Central memory CD8-positive, alpha-beta T cell (primary cell): ENCODE data around the gene PLEKHH2.
"Not testable (repeated sequence)": the region's sequence is repeated elsewhere in the genome, so short reads cannot be mapped to it uniquely, and the experiment has no call there.

ENCODE experiments used
- ATAC-seq: fragments of 150-1000 bp; cut with Tn5 transposase; replicated peaks from 2 replicates; pipeline ENCODE4 v1.10.0; 2022; ENCODE audit warnings: mild to moderate bottlenecking, moderate FRiP score, moderate number of reproducible peaks; ENCODE audit not compliant: poor library complexity, severe bottlenecking; ENCODE audit errors: extremely low read depth
- DNase-seq, 2 donors: peaks; one replicate each; pipeline ENCODE4 v3.0.0; 2021; ENCODE audit warnings: low spot score in 2 of 2
- H3K27ac Mint-ChIP-seq: one replicate; pipeline ENCODE4 v1.8.0; 2022; ENCODE audit warnings: low read depth, mild to moderate bottlenecking, moderate library complexity, mixed read lengths
- H3K27me3 Mint-ChIP-seq: one replicate; pipeline ENCODE4 v1.8.0; 2022; ENCODE audit warnings: mixed read lengths
- H3K36me3 Mint-ChIP-seq: one replicate; pipeline ENCODE4 v1.8.0; 2022; ENCODE audit warnings: mild to moderate bottlenecking, moderate library complexity, mixed read lengths; ENCODE audit not compliant: insufficient read depth
- H3K4me1 Mint-ChIP-seq: one replicate; pipeline ENCODE4 v1.8.0; 2022; ENCODE audit warnings: mixed read lengths
- H3K4me3 Mint-ChIP-seq: one replicate; pipeline ENCODE4 v1.8.0; 2022; ENCODE audit warnings: mild to moderate bottlenecking, moderate library complexity, mixed read lengths
- H3K9me3 Mint-ChIP-seq: one replicate; pipeline ENCODE4 v1.8.0; 2022; ENCODE audit warnings: mixed read lengths

Gene PLEKHH2

GRCh38 chr2:43611987-43612894, 24.8 kb upstream of the PLEKHH2 start:
- Mint-ChIP-seq H3K36me3 (no peaks in the 10 kb centered on the region), H3K4me3 (no peak overlapping the region), H3K9me3 (no peaks in the 10 kb centered on the region), H3K27ac (no peak overlapping the region), H3K27me3 (peaks cover 20% of the 10 kb centered on the region), H3K4me1 (peaks cover 5% of the 10 kb centered on the region)
- ATAC-seq (peak; percentile 75), DNase-seq (peak; percentile 45 to 62)

- H3K27me3 Mint-ChIP-seq = peaks cover 24% of the 10 kb centered on the region
- no peak overlapping the region for H3K4me3 Mint-ChIP-seq
- ATAC-seq (no peak), DNase-seq (no peak)
- H3K4me1 Mint-ChIP-seq = peaks cover 5% of the 10 kb centered on the region
- no peaks in the 10 kb centered on the region for H3K36me3 Mint-ChIP-seq
- no peak overlapping the region for H3K27ac Mint-ChIP-seq
- no peaks in the 10 kb centered on the region for H3K9me3 Mint-ChIP-seq
These were observed 24.1 kb upstream of the PLEKHH2 start for GRCh38 chr2:43612944-43613343.

- Mint-ChIP-seq H3K9me3 (no peaks in the 10 kb centered on the region), H3K4me1 (peaks cover 5% of the 10 kb centered on the region), H3K27ac (no peak overlapping the region), H3K36me3 (no peaks in the 10 kb centered on the region), H3K4me3 (no peak overlapping the region), H3K27me3 (peaks cover 34% of the 10 kb centered on the region)
- DNase-seq (no peak), ATAC-seq (no peak)
These were observed 19.9 kb upstream of the PLEKHH2 start for GRCh38 chr2:43616967-43617680.

- no peak for DNase-seq
- no peak for ATAC-seq
- peaks cover 53% of the 10 kb centered on the region for H3K27me3 Mint-ChIP-seq
These were observed 17.5 kb upstream of the PLEKHH2 start for GRCh38 chr2:43619511-43619910.

GRCh38 chr2:43622931-43623451, 14.1 kb upstream of the PLEKHH2 start:
- ATAC-seq (no peak), DNase-seq (no peak)
- H3K36me3 Mint-ChIP-seq = no peaks in the 10 kb centered on the region
- H3K9me3 Mint-ChIP-seq = no peaks in the 10 kb centered on the region
- no peak overlapping the region for H3K27ac Mint-ChIP-seq
- H3K4me3 Mint-ChIP-seq = no peak overlapping the region
- no peaks in the 10 kb centered on the region for H3K4me1 Mint-ChIP-seq
- peaks cover 33% of the 10 kb centered on the region for H3K27me3 Mint-ChIP-seq

More at GRCh38 chr2:43619511-43619910, 17.5 kb upstream of the PLEKHH2 start:
- no peak overlapping the region for H3K27ac Mint-ChIP-seq
- H3K9me3 Mint-ChIP-seq = no peaks in the 10 kb centered on the region
- no peak overlapping the region for H3K4me3 Mint-ChIP-seq
- no peaks in the 10 kb centered on the region for H3K36me3 Mint-ChIP-seq
- no peaks in the 10 kb centered on the region for H3K4me1 Mint-ChIP-seq

GRCh38 chr2:43631618-43632317, 5.3 kb upstream of the PLEKHH2 start:
- Mint-ChIP-seq H3K9me3 (no peaks in the 10 kb centered on the region), H3K36me3 (peaks cover 5% of the 10 kb centered on the region), H3K27me3 (peaks cover 45% of the 10 kb centered on the region), H3K4me3 (no peak overlapping the region), H3K27ac (no peak overlapping the region), H3K4me1 (peaks cover 8% of the 10 kb centered on the region)
- ATAC-seq (no peak), DNase-seq (no peak)

- Mint-ChIP-seq H3K4me3 (peak overlapping the region; percentile 92), H3K4me1 (peaks cover 18% of the 10 kb centered on the region), H3K36me3 (peaks cover 9% of the 10 kb centered on the region), H3K27me3 (peaks cover 45% of the 10 kb centered on the region), H3K27ac (no peak overlapping the region), H3K9me3 (no peaks in the 10 kb centered on the region)
- DNase-seq = no peak
- no peak for ATAC-seq
These were observed 2.3 kb upstream of the PLEKHH2 start for GRCh38 chr2:43634604-43635306.

GRCh38 chr2:43636153-43636552, 907 bp upstream of the PLEKHH2 start:
- Mint-ChIP-seq H3K4me3 (peak overlapping the region; percentile 92), H3K4me1 (peaks cover 18% of the 10 kb centered on the region), H3K36me3 (peaks cover 12% of the 10 kb centered on the region), H3K27me3 (peaks cover 42% of the 10 kb centered on the region)
- not testable (repeated sequence) for ATAC-seq, DNase-seq, H3K27ac Mint-ChIP-seq, H3K9me3 Mint-ChIP-seq

GRCh38 chr2:43636621-43637020, 439 bp upstream of the PLEKHH2 start:
- Mint-ChIP-seq H3K9me3 (no peaks in the 10 kb centered on the region), H3K27ac (no peak overlapping the region), H3K27me3 (peaks cover 37% of the 10 kb centered on the region), H3K4me3 (peak overlapping the region; percentile 92), H3K36me3 (peaks cover 12% of the 10 kb centered on the region), H3K4me1 (peaks cover 18% of the 10 kb centered on the region)
- ATAC-seq (peak; percentile 63), DNase-seq (peak in 1 of 2 donors; percentile 12)

- Mint-ChIP-seq H3K27ac (no peak overlapping the region), H3K9me3 (no peaks in the 10 kb centered on the region), H3K27me3 (no peaks in the 10 kb centered on the region), H3K4me3 (no peak overlapping the region), H3K4me1 (peaks cover 7% of the 10 kb centered on the region), H3K36me3 (peaks cover 7% of the 10 kb centered on the region)
- no peak for DNase-seq
- no peak for ATAC-seq
These were observed 5.3 kb downstream of the PLEKHH2 start for GRCh38 chr2:43642363-43642762.

- peaks cover 3% of the 10 kb centered on the region for H3K36me3 Mint-ChIP-seq
- no peaks in the 10 kb centered on the region for H3K9me3 Mint-ChIP-seq
- H3K27ac Mint-ChIP-seq = no peak overlapping the region
- peaks cover 1% of the 10 kb centered on the region for H3K27me3 Mint-ChIP-seq
- DNase-seq (no peak), ATAC-seq (no peak)
- no peaks in the 10 kb centered on the region for H3K4me1 Mint-ChIP-seq
- no peak overlapping the region for H3K4me3 Mint-ChIP-seq
These were observed 6.6 kb downstream of the PLEKHH2 start for GRCh38 chr2:43643680-43644079.
